22Rv1 (cell line): ENCODE results near the gene C6orf141.

Experiments
- CTCF ChIP-seq: fragments of 450-650 bp; IDR thresholded peaks from 2 replicates; pipeline ENCODE4 v1.5.1; 2017; ENCODE audit warnings: mild to moderate bottlenecking
- ZFX ChIP-seq: fragments of 450-650 bp; IDR thresholded peaks from 2 replicates; pipeline ENCODE4 v1.6.1; 2017; ENCODE audit warnings: antibody characterized with exemption, borderline replicate concordance

- TF ChIP-seq CTCF (no peak), ZFX (no peak)
Measured at GRCh38 chr6:49570474-49571079, 20.1 kb downstream of the C6orf141 start.
